BLaER1 treated with 17β-estradiol and CSF1 and Interleukin-3, amounts not matched to agents 10 nM and 100 nM (cell line): ENCODE results near the gene ATP2B3.
"Not testable (repeated sequence)": the region's sequence is repeated elsewhere in the genome, so short reads cannot be mapped to it uniquely, and the experiment has no call there.

Source experiments
- H3K27ac ChIP-seq, 11 experiments: shearing (Covaris generic); formaldehyde crosslinking; 2 replicates each; pipeline ENCODE4 v1.8.1; 2022
- H3K27me3 ChIP-seq, 11 experiments: shearing (Covaris generic); formaldehyde crosslinking; 2 replicates each; pipeline ENCODE4 v1.8.1; 2022
- H3K36me3 ChIP-seq, 11 experiments: shearing (Covaris generic); formaldehyde crosslinking; 2 replicates each; pipeline ENCODE4 v1.8.1; 2022
- H3K4me1 ChIP-seq, 10 experiments: shearing (Covaris generic); formaldehyde crosslinking; 2 replicates each; pipeline ENCODE4 v1.8.1; 2022
- H3K4me2 ChIP-seq, 11 experiments: shearing (Covaris generic); formaldehyde crosslinking; 2 replicates each; pipeline ENCODE4 v1.8.1; 2022
- H3K4me3 ChIP-seq, 10 experiments: shearing (Covaris generic); formaldehyde crosslinking; 2 replicates each; pipeline ENCODE4 v1.8.1; 2022
- H3K9ac ChIP-seq, 11 experiments: shearing (Covaris generic); formaldehyde crosslinking; 2 replicates each; pipeline ENCODE4 v1.8.1; 2022
- H3K9me3 ChIP-seq, 11 experiments: shearing (Covaris generic); formaldehyde crosslinking; replicated peaks in 1 of 11; 2 replicates each; pipeline ENCODE4 v1.8.1; 2022
- H4K20me1 ChIP-seq, 11 experiments: shearing (Covaris generic); formaldehyde crosslinking; 2 replicates each; pipeline ENCODE4 v1.8.1; 2022
- Cebpa-rat ChIP-seq, 11 experiments: shearing (Covaris generic); IDR thresholded peaks; 2 replicates each; pipeline ENCODE4 v1.8.1; 2022

The ATP2B3 gene

GRCh38 chrX:153600921-153601320, 83.5 kb downstream of the ATP2B3 start:
- peaks cover 40 to 54% (median 45%) of the 10 kb centered on the region in 10 experiments for H3K4me1 ChIP-seq
- H3K4me2 ChIP-seq, result peak overlapping the region; percentile 60 to 86 (median 79); a peak in 21 of 22 replicates
- H3K9ac ChIP-seq, result peak overlapping the region in 5 of 11 experiments; percentile 76 to 82 (median 80); a peak in 4 of 22 replicates
- peaks cover 0 to 19% (median 8%) of the 10 kb centered on the region in 11 experiments; a peak in 10 of 22 replicates for H3K9me3 ChIP-seq
- H3K4me3 ChIP-seq, result peak overlapping the region in 4 of 10 experiments; percentile 67 to 72 (median 70); a peak in 5 of 20 replicates
- peaks cover 12 to 38% (median 27%) of the 10 kb centered on the region in 11 experiments; a peak in 19 of 22 replicates for H4K20me1 ChIP-seq
- peaks cover 47 to 87% (median 75%) of the 10 kb centered on the region in 11 experiments for H3K27me3 ChIP-seq
- TF ChIP-seq Cebpa-rat (IDR thresholded peaks at IDR 0.05), result no peak
- H3K27ac ChIP-seq, result no peak overlapping the region
- peaks cover 0 to 2% (median 0%) of the 10 kb centered on the region in 11 experiments; a peak in 4 of 22 replicates for H3K36me3 ChIP-seq

- Histone ChIP-seq H3K27me3 (peaks cover 53 to 87% (median 75%) of the 10 kb centered on the region in 11 experiments), H3K9me3 (peaks cover 0 to 16% (median 8%) of the 10 kb centered on the region in 11 experiments; a peak in 10 of 22 replicates), H3K4me2 (no peak overlapping the region; a peak in 1 of 22 replicates), H4K20me1 (peaks cover 5 to 31% (median 20%) of the 10 kb centered on the region in 11 experiments; a peak in 19 of 22 replicates), H3K9ac (no peak overlapping the region), H3K4me1 (peaks cover 33 to 47% (median 38%) of the 10 kb centered on the region in 10 experiments), H3K36me3 (no peaks in the 10 kb centered on the region), H3K4me3 (no peak overlapping the region), H3K27ac (no peak overlapping the region)
- no peak for TF ChIP-seq Cebpa-rat (IDR thresholded peaks at IDR 0.05)
These were observed 84.2 kb downstream of the ATP2B3 start for GRCh38 chrX:153601511-153602110.

- TF ChIP-seq Cebpa-rat (IDR thresholded peaks at IDR 0.05), result no peak
These were observed 85.2 kb downstream of the ATP2B3 start for GRCh38 chrX:153602601-153603000.

GRCh38 chrX:153603131-153603656, 85.8 kb downstream of the ATP2B3 start:
- Histone ChIP-seq H3K4me2 (no peak overlapping the region), H3K4me3 (no peak overlapping the region), H4K20me1 (peaks cover 0 to 15% (median 5%) of the 10 kb centered on the region in 11 experiments; a peak in 15 of 22 replicates), H3K9me3 (peaks cover 0 to 10% (median 6%) of the 10 kb centered on the region in 11 experiments; a peak in 9 of 22 replicates), H3K27ac (no peak overlapping the region), H3K27me3 (peaks cover 69 to 87% (median 81%) of the 10 kb centered on the region in 11 experiments), H3K4me1 (peaks cover 17 to 31% (median 28%) of the 10 kb centered on the region in 10 experiments), H3K9ac (no peak overlapping the region), H3K36me3 (no peaks in the 10 kb centered on the region)
- TF ChIP-seq Cebpa-rat (IDR thresholded peaks at IDR 0.05), result no peak

More at GRCh38 chrX:153602601-153603000, 85.2 kb downstream of the ATP2B3 start:
- H4K20me1 ChIP-seq, result peaks cover 0 to 21% (median 10%) of the 10 kb centered on the region in 11 experiments; a peak in 17 of 22 replicates
- H3K9ac ChIP-seq, result no peak overlapping the region
- peaks cover 63 to 87% (median 77%) of the 10 kb centered on the region in 11 experiments for H3K27me3 ChIP-seq
- peaks cover 23 to 37% (median 29%) of the 10 kb centered on the region in 10 experiments for H3K4me1 ChIP-seq
- H3K4me2 ChIP-seq, result no peak overlapping the region
- H3K9me3 ChIP-seq, result peaks cover 0 to 12% (median 6%) of the 10 kb centered on the region in 11 experiments; a peak in 10 of 22 replicates
- no peak overlapping the region for H3K4me3 ChIP-seq
- H3K27ac ChIP-seq, result no peak overlapping the region
- no peaks in the 10 kb centered on the region for H3K36me3 ChIP-seq

- Histone ChIP-seq H3K27me3 (peaks cover 78 to 100% (median 96%) of the 10 kb centered on the region in 11 experiments), H3K4me1 (peaks cover 19 to 44% (median 30%) of the 10 kb centered on the region in 10 experiments), H3K4me2 (peak overlapping the region in 5 of 11 experiments; percentile 16 to 40 (median 24); a peak in 6 of 22 replicates)
- not testable (repeated sequence) for H4K20me1 ChIP-seq, H3K9ac ChIP-seq, H3K9me3 ChIP-seq, H3K4me3 ChIP-seq, H3K27ac ChIP-seq, H3K36me3 ChIP-seq
These were observed 87.4 kb downstream of the ATP2B3 start for GRCh38 chrX:153604666-153605380.

GRCh38 chrX:153606503-153606902, 89.1 kb downstream of the ATP2B3 start:
- H3K9me3 ChIP-seq, result peaks cover 0 to 8% (median 0%) of the 10 kb centered on the region in 11 experiments; a peak in 3 of 22 replicates
- H3K4me3 ChIP-seq, result no peak overlapping the region
- no peak for TF ChIP-seq Cebpa-rat (IDR thresholded peaks at IDR 0.05)
- peaks cover 20 to 35% (median 25%) of the 10 kb centered on the region in 10 experiments for H3K4me1 ChIP-seq
- H4K20me1 ChIP-seq, result peaks cover 0 to 4% (median 0%) of the 10 kb centered on the region in 11 experiments; a peak in 4 of 22 replicates
- H3K27ac ChIP-seq, result no peak overlapping the region
- H3K27me3 ChIP-seq, result peaks cover 78 to 97% (median 90%) of the 10 kb centered on the region in 11 experiments
- no peak overlapping the region for H3K4me2 ChIP-seq
- H3K9ac ChIP-seq, result no peak overlapping the region
- H3K36me3 ChIP-seq, result no peaks in the 10 kb centered on the region

GRCh38 chrX:153608376-153608775, 90.9 kb downstream of the ATP2B3 start:
- H3K27ac ChIP-seq, result no peak overlapping the region
- no peak overlapping the region for H3K9ac ChIP-seq
- peaks cover 82 to 97% (median 91%) of the 10 kb centered on the region in 11 experiments for H3K27me3 ChIP-seq
- no peak overlapping the region for H3K4me3 ChIP-seq
- H3K4me1 ChIP-seq, result peaks cover 30 to 47% (median 38%) of the 10 kb centered on the region in 10 experiments
- TF ChIP-seq Cebpa-rat (IDR thresholded peaks at IDR 0.05), result no peak
- H3K9me3 ChIP-seq, result peaks cover 0 to 9% (median 0%) of the 10 kb centered on the region in 11 experiments; a peak in 4 of 22 replicates
- H4K20me1 ChIP-seq, result no peaks in the 10 kb centered on the region; a peak in 5 of 22 replicates
- no peaks in the 10 kb centered on the region for H3K36me3 ChIP-seq
- H3K4me2 ChIP-seq, result peak overlapping the region in 1 of 11 experiments; percentile 82; a peak in 2 of 22 replicates

GRCh38 chrX:153608806-153609205, 91.4 kb downstream of the ATP2B3 start:
- no peaks in the 10 kb centered on the region; a peak in 4 of 22 replicates for H4K20me1 ChIP-seq
- H3K27me3 ChIP-seq, result peaks cover 82 to 97% (median 91%) of the 10 kb centered on the region in 11 experiments
- no peaks in the 10 kb centered on the region for H3K36me3 ChIP-seq
- no peak for TF ChIP-seq Cebpa-rat (IDR thresholded peaks at IDR 0.05)
- H3K4me2 ChIP-seq, result peak overlapping the region in 1 of 11 experiments; percentile 82; a peak in 2 of 22 replicates
- H3K4me1 ChIP-seq, result peaks cover 28 to 44% (median 36%) of the 10 kb centered on the region in 10 experiments
- H3K9ac ChIP-seq, result no peak overlapping the region
- H3K27ac ChIP-seq, result no peak overlapping the region
- H3K4me3 ChIP-seq, result no peak overlapping the region
- H3K9me3 ChIP-seq, result peaks cover 0 to 13% (median 4%) of the 10 kb centered on the region in 11 experiments; a peak in 13 of 22 replicates
